ENCODE data around the gene PDE4A.

The PDE4A gene

GRCh38 chr19:10412257-10412977, 7.9 kb upstream of the PDE4A start:
- no peak for DNase-seq
- H3K27ac Mint-ChIP-seq = peak overlapping the region; percentile 80
- peaks cover 3% of the 10 kb centered on the region for H3K36me3 Mint-ChIP-seq (ENCODE audit: low read depth)
- H3K9me3 Mint-ChIP-seq = no peaks in the 10 kb centered on the region
- H3K4me1 Mint-ChIP-seq = peaks cover 79% of the 10 kb centered on the region
- peak; percentile 21 for ATAC-seq
- peaks cover 6% of the 10 kb centered on the region for H3K27me3 Mint-ChIP-seq
- H3K4me3 Mint-ChIP-seq = peak overlapping the region; percentile 11

GRCh38 chr19:10416083-10416379, 4.3 kb upstream of the PDE4A start:
- no peak for ATAC-seq
- peaks cover 69% of the 10 kb centered on the region for H3K4me1 Mint-ChIP-seq
- H3K27ac Mint-ChIP-seq = peak overlapping the region; percentile 87
- H3K27me3 Mint-ChIP-seq = peaks cover 27% of the 10 kb centered on the region
- no peaks in the 10 kb centered on the region for H3K9me3 Mint-ChIP-seq
- DNase-seq = no peak
- peaks cover 6% of the 10 kb centered on the region for H3K36me3 Mint-ChIP-seq (ENCODE audit: low read depth)
- peak overlapping the region; percentile 72 for H3K4me3 Mint-ChIP-seq

- H3K9me3 Mint-ChIP-seq = no peaks in the 10 kb centered on the region
- peaks cover 33% of the 10 kb centered on the region for H3K27me3 Mint-ChIP-seq
- DNase-seq (peak; percentile 97), ATAC-seq (peak; percentile 48)
- peaks cover 69% of the 10 kb centered on the region for H3K4me1 Mint-ChIP-seq
- peak overlapping the region; percentile 72 for H3K4me3 Mint-ChIP-seq
- H3K36me3 Mint-ChIP-seq (ENCODE audit: low read depth) = peaks cover 6% of the 10 kb centered on the region
- peak overlapping the region; percentile 87 for H3K27ac Mint-ChIP-seq
Observed at GRCh38 chr19:10416380-10417257, 3.7 kb upstream of the PDE4A start.

GRCh38 chr19:10417541-10418234, 2.6 kb upstream of the PDE4A start:
- H3K27me3 Mint-ChIP-seq = peaks cover 43% of the 10 kb centered on the region
- no peak overlapping the region for H3K27ac Mint-ChIP-seq
- H3K9me3 Mint-ChIP-seq = no peaks in the 10 kb centered on the region
- ATAC-seq (no peak), DNase-seq (no peak)
- peaks cover 6% of the 10 kb centered on the region for H3K36me3 Mint-ChIP-seq (ENCODE audit: low read depth)
- peak overlapping the region; percentile 69 for H3K4me3 Mint-ChIP-seq
- peaks cover 66% of the 10 kb centered on the region for H3K4me1 Mint-ChIP-seq

GRCh38 chr19:10418235-10418484, 2.2 kb upstream of the PDE4A start:
- H3K27ac Mint-ChIP-seq = peak overlapping the region; percentile 36
- peaks cover 6% of the 10 kb centered on the region for H3K36me3 Mint-ChIP-seq (ENCODE audit: low read depth)
- H3K4me3 Mint-ChIP-seq = peak overlapping the region; percentile 69
- H3K27me3 Mint-ChIP-seq = peaks cover 43% of the 10 kb centered on the region
- H3K4me1 Mint-ChIP-seq = peaks cover 63% of the 10 kb centered on the region
- DNase-seq (no peak), ATAC-seq (no peak)
- H3K9me3 Mint-ChIP-seq = no peaks in the 10 kb centered on the region

- H3K27ac Mint-ChIP-seq = peak overlapping the region; percentile 36
- H3K4me3 Mint-ChIP-seq = peak overlapping the region; percentile 69
- peaks cover 48% of the 10 kb centered on the region for H3K27me3 Mint-ChIP-seq
- no peaks in the 10 kb centered on the region for H3K9me3 Mint-ChIP-seq
- peaks cover 6% of the 10 kb centered on the region for H3K36me3 Mint-ChIP-seq (ENCODE audit: low read depth)
- no peak for ATAC-seq
- DNase-seq = no peak
- H3K4me1 Mint-ChIP-seq = peaks cover 64% of the 10 kb centered on the region
Observed at GRCh38 chr19:10418485-10419199, 1.7 kb upstream of the PDE4A start.

GRCh38 chr19:10419200-10419645, 1.1 kb upstream of the PDE4A start:
- Mint-ChIP-seq H3K4me1 (peaks cover 68% of the 10 kb centered on the region), H3K4me3 (peak overlapping the region; percentile 86), H3K27ac (peak overlapping the region; percentile 90), H3K27me3 (peaks cover 50% of the 10 kb centered on the region), H3K36me3 (ENCODE audit: low read depth) (peaks cover 6% of the 10 kb centered on the region), H3K9me3 (no peaks in the 10 kb centered on the region)
- DNase-seq (peak; percentile 65), ATAC-seq (peak; percentile 8)

- Mint-ChIP-seq H3K27me3 (peaks cover 50% of the 10 kb centered on the region), H3K4me1 (peaks cover 72% of the 10 kb centered on the region), H3K9me3 (no peaks in the 10 kb centered on the region), H3K36me3 (ENCODE audit: low read depth) (peaks cover 6% of the 10 kb centered on the region), H3K4me3 (peak overlapping the region; percentile 86), H3K27ac (peak overlapping the region; percentile 90)
- DNase-seq (peak; percentile 68), ATAC-seq (peak; percentile 25)
Observed at GRCh38 chr19:10419646-10420443, 493 bp upstream of the PDE4A start.

- Mint-ChIP-seq H3K27me3 (peaks cover 50% of the 10 kb centered on the region), H3K27ac (peak overlapping the region; percentile 52), H3K4me3 (peak overlapping the region; percentile 75), H3K36me3 (ENCODE audit: low read depth) (peaks cover 10% of the 10 kb centered on the region), H3K4me1 (peaks cover 79% of the 10 kb centered on the region), H3K9me3 (no peaks in the 10 kb centered on the region)
- ATAC-seq (no peak), DNase-seq (peak; percentile 35)
Observed at GRCh38 chr19:10421240-10422045, 1.1 kb downstream of the PDE4A start.

- peaks cover 79% of the 10 kb centered on the region for H3K4me1 Mint-ChIP-seq
- no peak overlapping the region for H3K27ac Mint-ChIP-seq
- H3K27me3 Mint-ChIP-seq = peaks cover 45% of the 10 kb centered on the region
Observed at GRCh38 chr19:10422046-10422461, 1.7 kb downstream of the PDE4A start.

GRCh38 chr19:10422846-10423245, 2.5 kb downstream of the PDE4A start:
- DNase-seq (no peak), ATAC-seq (no peak)
- Mint-ChIP-seq H3K4me1 (peaks cover 83% of the 10 kb centered on the region), H3K27me3 (peaks cover 42% of the 10 kb centered on the region), H3K4me3 (no peak overlapping the region), H3K27ac (no peak overlapping the region), H3K36me3 (ENCODE audit: low read depth) (peaks cover 7% of the 10 kb centered on the region), H3K9me3 (no peaks in the 10 kb centered on the region)

More at GRCh38 chr19:10422046-10422461, 1.7 kb downstream of the PDE4A start:
- peaks cover 7% of the 10 kb centered on the region for H3K36me3 Mint-ChIP-seq (ENCODE audit: low read depth)
- DNase-seq = no peak
- no peaks in the 10 kb centered on the region for H3K9me3 Mint-ChIP-seq
- H3K4me3 Mint-ChIP-seq = peak overlapping the region; percentile 75
- ATAC-seq = no peak

- DNase-seq (peak; percentile 80), ATAC-seq (peak; percentile 9)
- Mint-ChIP-seq H3K27ac (peak overlapping the region; percentile 94), H3K9me3 (peaks cover 4% of the 10 kb centered on the region), H3K36me3 (ENCODE audit: low read depth) (peaks cover 7% of the 10 kb centered on the region), H3K27me3 (peaks cover 41% of the 10 kb centered on the region), H3K4me1 (peaks cover 86% of the 10 kb centered on the region), H3K4me3 (peak overlapping the region; percentile 78)
Observed at GRCh38 chr19:10424011-10424637, 3.8 kb downstream of the PDE4A start.

Measured in activated naive CD8-positive, alpha-beta T cell treated with anti-CD3 and anti-CD28 coated beads, Interleukin-2, amount 50 U/mL, for 24 hours (primary cell).